Small intestine (tissue), 7 donors: Measurements from ENCODE around the gene ITGB7. TPM values are rescaled to one million over a fixed set of nuclear protein-coding genes. Genes with fewer than 3 reads are reported as not detected.

Experiments
- DNase-seq, 2 donors: peaks; one replicate each; pipeline versions ENCODE4 v3.0.0 to v3.0.0-alpha.2; 2013
- FAIRE-seq: peaks from 2 replicates; lab custom pipeline; 2012; peaks lifted over from hg19 to GRCh38; lab: Jason Lieb, UNC
- H3K27ac ChIP-seq, 3 donors: one replicate each; pipeline ENCODE4 v1.5.1; 2013; ENCODE audit warnings: low read length in 2 of 3, mild to moderate bottlenecking in 2 of 3, control low read depth in 1 of 3, inconsistent platforms in 1 of 3, low read depth in 1 of 3, moderate library complexity in 1 of 3
- H3K27me3 ChIP-seq, 3 donors: one replicate each; pipeline ENCODE4 v1.6.1; 2013; ENCODE audit warnings: low read length in 3 of 3, inconsistent platforms in 1 of 3; ENCODE audit not compliant: control insufficient read depth in 3 of 3, insufficient read depth in 3 of 3
- H3K36me3 ChIP-seq, 3 donors: one replicate each; pipeline ENCODE4 v1.6.1; 2013; ENCODE audit warnings: low read length in 3 of 3, inconsistent platforms in 1 of 3, low read depth in 1 of 3, mild to moderate bottlenecking in 1 of 3, moderate library complexity in 1 of 3; ENCODE audit not compliant: control insufficient read depth in 3 of 3, insufficient read depth in 2 of 3
- H3K4me1 ChIP-seq, 3 donors: one replicate each; pipeline ENCODE4 v1.6.1; 2013; ENCODE audit warnings: low read length in 2 of 3, inconsistent platforms in 1 of 3, low read depth in 1 of 3, mild to moderate bottlenecking in 1 of 3, moderate library complexity in 1 of 3; ENCODE audit not compliant: control insufficient read depth in 3 of 3, insufficient read depth in 2 of 3
- H3K4me3 ChIP-seq, 3 donors: one replicate each; pipeline ENCODE4 v1.5.1; 2013; ENCODE audit warnings: low read length in 3 of 3, control low read depth in 1 of 3, inconsistent platforms in 1 of 3, low read depth in 1 of 3, mild to moderate bottlenecking in 1 of 3, moderate library complexity in 1 of 3
- H3K9me3 ChIP-seq, 2 donors: one replicate each; pipeline ENCODE4 v1.6.1; 2013; ENCODE audit warnings: low read depth in 1 of 2, low read length in 1 of 2; ENCODE audit not compliant: control insufficient read depth in 2 of 2, insufficient read depth in 1 of 2
- WGBS, 3 donors: extraction: QIAGEN DNeasy Blood & Tissue Kit; methylation state at CpG; one replicate each; pipeline ENCODE4 v1.1.7; 2013; 5-methylcytosine and 5-hydroxymethylcytosine counted together
- polyA plus RNA-seq, 4 donors: library from polyadenylated mRNA; stranded (reverse) in 3 of 4; unstranded in 1 of 4; fragments of 200-250 nt in 3 of 4; fragments of 120-200 nt in 1 of 4; gene quantifications; one replicate each; pipeline versions ENCODE4 v1.2.1 to v1.2.3, GENCODE V29; 2013
- donor health status: healthy with polysubstance abuse.
- donor health status: control.
- donor health status: control.
- donor health status: Bipolar disorder and iron deficiency.
- donor health status: healthy.

Gene ITGB7
- polyA plus RNA-seq, 4 donors: 1.8 to 9.2 (median 5.0) TPM

DNA sequence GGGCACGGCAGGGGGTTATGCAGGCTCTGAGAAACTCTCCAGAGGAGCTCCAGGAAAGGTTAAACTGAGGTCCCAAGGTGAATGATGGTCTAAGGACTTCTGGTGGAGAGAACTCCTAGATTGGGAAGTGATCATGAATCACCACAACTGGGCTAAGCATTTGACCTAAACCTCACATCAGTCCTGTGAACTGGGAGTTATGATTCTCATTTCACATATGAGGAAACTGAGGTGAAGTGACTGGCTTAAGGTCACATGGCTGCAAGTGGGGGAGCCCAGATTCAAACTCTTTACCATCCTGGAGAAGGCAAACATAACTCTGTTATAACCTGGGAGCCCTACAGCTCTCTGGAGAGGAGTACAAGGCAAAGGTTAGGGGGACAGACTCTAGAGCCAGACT is 20.8 kb upstream of the ITGB7 start:
- FAIRE-seq: no peak
- H3K4me1 ChIP-seq: peaks cover 0 to 24% (median 3%) of the 10 kb centered on the region in 3 donors

DNA sequence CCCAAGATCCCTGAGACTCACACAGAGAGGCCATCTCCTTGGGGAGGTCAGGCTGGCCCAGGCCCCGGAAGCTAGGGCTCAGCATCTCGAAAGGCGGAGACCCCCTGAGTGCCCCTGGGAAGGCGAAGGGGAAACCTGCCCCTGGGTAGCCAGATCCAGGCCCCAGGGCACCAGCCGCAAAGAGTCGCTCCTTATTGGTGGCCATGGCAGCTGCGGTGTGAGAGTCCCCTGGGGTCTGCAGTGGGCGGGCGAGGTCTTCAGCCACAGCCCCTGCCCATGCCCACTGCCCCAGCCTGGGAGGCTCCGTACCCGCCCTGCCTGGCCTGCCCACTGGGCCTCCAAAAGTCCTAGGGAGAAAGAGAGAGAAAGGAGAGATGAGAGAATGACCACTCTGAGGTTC is 20.3 kb upstream of the ITGB7 start:
- Histone ChIP-seq H3K4me3 (no peak overlapping the region), H3K27me3 (peaks cover 0 to 25% (median 0%) of the 10 kb centered on the region in 3 donors), H3K4me1 (peaks cover 0 to 21% (median 3%) of the 10 kb centered on the region in 3 donors), H3K36me3 (no peaks in the 10 kb centered on the region), H3K9me3 (no peaks in the 10 kb centered on the region), H3K27ac (no peak overlapping the region)
- FAIRE-seq (no peak), DNase-seq (no peak)
- WGBS, 3 donors: 92 to 96% (median 94%) methylated on average over 10 to 11 of the region's 11 CpGs

More for the DNA sequence above, 20.8 kb upstream of the ITGB7 start:
- DNase-seq: no peak
- no peaks in the 10 kb centered on the region for H3K36me3 ChIP-seq
- H3K27me3 ChIP-seq: peaks cover 0 to 30% (median 0%) of the 10 kb centered on the region in 3 donors
- no peak overlapping the region for H3K4me3 ChIP-seq
- 85 to 100% (median 86%) methylated on average over 1 of the region's 1 CpG for WGBS, 3 donors
- no peaks in the 10 kb centered on the region for H3K9me3 ChIP-seq
- H3K27ac ChIP-seq: no peak overlapping the region

DNA sequence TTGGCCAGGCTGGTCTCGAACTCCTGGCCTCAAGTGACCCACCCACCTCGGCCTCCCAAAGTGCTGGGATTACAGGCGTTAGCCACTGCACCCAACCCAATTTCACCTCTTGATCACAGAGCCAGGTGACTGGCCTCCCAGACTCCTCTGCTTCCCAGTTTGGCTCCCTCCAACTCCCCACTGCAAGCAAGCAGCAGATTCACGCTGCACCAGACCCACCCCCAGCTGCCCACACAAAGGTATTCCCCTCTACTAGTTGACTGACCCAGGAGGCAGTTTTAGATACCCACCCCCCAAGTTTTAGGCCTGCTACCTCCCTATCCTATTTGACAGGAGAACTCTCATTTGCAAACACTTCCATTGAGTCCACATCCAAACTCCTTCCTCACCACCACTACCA is 19.8 kb upstream of the ITGB7 start:
- no peak for DNase-seq
- WGBS, 3 donors: 81 to 84% (median 83%) methylated on average over 4 of the region's 4 CpGs
- H3K4me3 ChIP-seq: no peak overlapping the region
- no peak overlapping the region for H3K27ac ChIP-seq
- peaks cover 0 to 23% (median 0%) of the 10 kb centered on the region in 3 donors for H3K27me3 ChIP-seq
- no peaks in the 10 kb centered on the region for H3K36me3 ChIP-seq
- peaks cover 0 to 25% (median 3%) of the 10 kb centered on the region in 3 donors for H3K4me1 ChIP-seq
- no peak for FAIRE-seq
- no peaks in the 10 kb centered on the region for H3K9me3 ChIP-seq

DNA sequence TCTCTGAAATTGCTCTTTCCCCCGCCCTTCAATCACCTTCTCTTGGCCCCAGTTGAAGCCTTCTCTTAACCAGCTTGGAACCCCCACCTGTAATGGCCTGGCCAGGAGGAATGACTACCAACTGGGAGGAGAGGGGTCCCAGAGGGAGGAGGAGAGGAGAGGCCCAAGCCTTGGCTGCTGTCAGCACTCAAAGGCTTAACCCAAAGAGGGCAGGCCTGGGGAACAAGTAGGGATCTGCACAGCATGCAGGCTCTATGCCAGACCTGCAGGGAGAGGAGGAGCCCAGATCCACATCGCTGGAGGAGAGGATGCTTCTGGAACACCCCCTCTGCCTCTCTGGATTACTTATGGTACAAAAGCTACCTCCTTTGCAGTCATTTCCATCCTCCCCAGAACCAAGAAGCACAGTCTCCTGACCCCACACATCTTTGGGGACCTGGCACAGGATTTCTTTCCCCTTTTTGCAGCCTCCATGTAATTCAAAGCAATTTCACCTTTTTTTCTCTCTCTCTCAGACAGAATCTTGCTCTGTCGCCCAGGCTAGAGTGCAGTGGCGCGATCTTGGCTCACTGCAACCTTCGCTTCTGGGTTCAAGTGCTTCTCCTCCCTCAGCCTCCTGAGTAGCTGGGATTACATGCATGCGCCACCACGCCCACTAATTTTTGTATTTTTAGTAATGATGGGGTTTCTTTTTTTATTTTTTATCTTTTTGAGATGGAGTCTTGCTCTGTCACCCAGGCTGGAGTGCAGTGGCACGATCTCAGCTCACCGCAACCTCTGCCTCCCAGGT is 18.8 kb upstream of the ITGB7 start:
- H3K27me3 ChIP-seq: peaks cover 0 to 15% (median 0%) of the 10 kb centered on the region in 3 donors
- FAIRE-seq: no peak
- no peaks in the 10 kb centered on the region for H3K36me3 ChIP-seq
- no peak for DNase-seq
- H3K4me3 ChIP-seq: no peak overlapping the region
- peaks cover 0 to 25% (median 3%) of the 10 kb centered on the region in 3 donors for H3K4me1 ChIP-seq
- no peak overlapping the region for H3K27ac ChIP-seq
- H3K9me3 ChIP-seq: no peaks in the 10 kb centered on the region
- 89 to 96% (median 91%) methylated on average over 10 of the region's 10 CpGs for WGBS, 3 donors

DNA sequence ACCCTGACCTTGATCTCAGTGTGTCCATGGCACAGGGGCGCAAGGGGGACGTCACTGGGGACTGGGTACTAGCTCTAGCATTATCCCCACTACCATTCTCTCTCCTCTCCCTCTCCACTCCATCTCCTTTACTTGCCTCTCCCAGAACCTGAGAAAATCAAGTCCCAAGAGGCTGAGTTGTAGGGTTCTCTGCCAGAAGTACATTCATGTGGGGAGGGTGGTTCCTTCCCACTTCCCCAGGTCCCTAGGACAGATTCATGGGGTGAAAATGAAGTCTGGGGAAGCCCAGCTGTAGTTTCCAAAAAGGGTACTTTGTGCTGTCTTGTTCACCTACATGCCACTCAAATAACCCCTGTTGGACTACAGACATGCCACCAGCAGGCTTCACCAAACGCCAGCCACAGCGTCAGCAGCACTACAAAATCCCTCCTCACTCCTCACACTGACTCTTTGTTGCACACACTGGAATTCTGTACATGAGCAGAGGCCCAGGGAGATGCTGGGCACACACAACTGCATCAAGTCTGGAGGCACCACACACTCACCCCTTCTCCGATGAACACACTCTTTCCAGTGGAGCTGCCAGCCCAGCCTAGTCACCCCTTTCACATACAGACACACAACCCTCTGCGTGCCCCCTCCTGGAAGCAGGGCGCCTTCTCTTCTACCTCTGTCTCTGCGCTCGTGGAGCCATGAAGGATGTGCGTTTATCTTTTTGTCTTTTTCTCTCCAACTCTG is 18.0 kb upstream of the ITGB7 start:
- Histone ChIP-seq H3K4me1 (peaks cover 0 to 25% (median 3%) of the 10 kb centered on the region in 3 donors), H3K27ac (peak overlapping the region in 1 of 3 donors; percentile 16), H3K9me3 (no peaks in the 10 kb centered on the region), H3K4me3 (no peak overlapping the region), H3K27me3 (peaks cover 0 to 10% (median 0%) of the 10 kb centered on the region in 3 donors), H3K36me3 (no peaks in the 10 kb centered on the region)
- FAIRE-seq: no peak
- no peak for DNase-seq
- WGBS, 3 donors: 82 to 89% (median 87%) methylated on average over 10 of the region's 10 CpGs

DNA sequence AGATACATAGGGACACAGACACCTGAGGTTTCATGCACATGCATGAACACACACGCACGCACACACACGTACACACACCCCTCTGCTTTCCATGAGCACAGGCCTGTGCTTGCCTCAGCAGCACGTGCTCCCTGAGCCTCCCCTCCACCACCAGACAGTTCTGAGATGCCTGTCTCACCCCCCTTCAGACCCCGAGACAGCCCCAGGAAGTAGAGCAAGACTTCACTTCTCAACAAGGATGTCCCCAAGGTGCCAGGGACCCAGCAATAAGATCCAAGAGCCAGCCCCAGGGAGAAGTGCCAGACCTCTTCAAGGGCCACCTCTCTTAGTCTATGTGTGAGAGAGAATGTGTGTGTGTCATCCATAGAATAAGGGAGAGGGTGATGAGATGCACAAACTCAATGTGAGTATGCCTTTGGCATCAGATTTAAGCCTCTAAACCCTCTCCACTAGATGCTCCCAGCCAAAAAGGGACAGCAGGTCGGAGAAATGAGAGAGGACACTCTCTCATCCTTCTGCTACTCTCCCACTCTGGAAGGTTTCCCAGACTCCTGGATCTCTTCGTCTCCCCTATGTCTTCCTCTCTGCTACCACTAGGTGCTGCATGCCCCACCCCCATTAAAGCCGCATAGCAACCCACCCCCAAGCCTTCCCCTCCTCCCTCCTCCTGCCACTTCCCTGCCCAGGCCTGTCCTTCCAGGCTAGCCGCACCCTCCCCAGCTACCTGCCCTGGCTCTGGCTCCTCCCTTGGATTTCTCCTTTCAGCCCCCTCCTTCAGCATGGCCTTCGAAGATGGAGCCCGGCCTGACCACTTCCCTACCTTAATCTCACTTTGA is 17.2 kb upstream of the ITGB7 start:
- Histone ChIP-seq H3K4me1 (peaks cover 0 to 30% (median 3%) of the 10 kb centered on the region in 3 donors), H3K9me3 (no peaks in the 10 kb centered on the region), H3K27ac (peak overlapping the region in 2 of 3 donors; percentile 55 to 78), H3K27me3 (peaks cover 0 to 8% (median 0%) of the 10 kb centered on the region in 3 donors), H3K36me3 (no peaks in the 10 kb centered on the region), H3K4me3 (no peak overlapping the region)
- DNase-seq: no peak
- no peak for FAIRE-seq
- WGBS, 3 donors: 63 to 71% (median 69%) methylated on average over 11 of the region's 11 CpGs

DNA sequence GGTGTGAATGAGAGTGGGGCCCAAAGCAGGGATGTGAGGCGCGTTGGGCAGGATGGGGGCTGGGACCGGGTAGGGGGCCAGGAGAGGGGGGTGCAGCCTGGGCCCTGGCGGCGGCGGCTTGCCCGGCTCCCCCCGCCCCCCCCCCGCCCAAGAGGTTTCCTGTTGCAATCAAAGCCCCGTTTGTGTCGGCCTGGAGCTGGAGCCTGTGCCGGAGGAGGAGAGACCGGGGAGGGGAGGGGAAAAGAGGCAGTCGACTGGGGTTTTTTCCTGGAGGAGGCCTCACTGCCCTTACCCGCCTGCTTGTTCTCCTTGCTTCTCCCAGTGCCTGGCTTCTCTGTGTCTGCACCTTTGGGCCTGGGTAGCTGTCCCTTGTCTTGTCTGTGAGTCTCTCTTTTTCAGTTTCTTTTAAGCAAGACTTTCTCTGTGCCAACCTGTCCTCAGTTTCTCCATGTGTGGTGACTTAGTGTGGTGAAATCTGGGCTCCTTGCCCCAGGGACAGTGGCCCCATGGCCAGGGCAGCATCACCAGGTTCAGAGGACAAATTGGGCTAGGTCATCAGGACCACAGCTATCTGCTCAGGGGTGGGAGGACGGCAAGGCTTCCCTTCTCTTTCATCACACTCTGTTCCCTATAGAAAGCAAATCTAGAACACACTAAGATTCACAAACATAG is 16.5 kb upstream of the ITGB7 start:
- Histone ChIP-seq H3K4me1 (peaks cover 0 to 34% (median 3%) of the 10 kb centered on the region in 3 donors), H3K27ac (peak overlapping the region in 2 of 3 donors; percentile 55 to 78), H3K27me3 (peaks cover 0 to 10% (median 0%) of the 10 kb centered on the region in 3 donors), H3K9me3 (no peaks in the 10 kb centered on the region), H3K36me3 (no peaks in the 10 kb centered on the region), H3K4me3 (no peak overlapping the region)
- WGBS, 3 donors: 19 to 38% (median 26%) methylated on average over 14 to 16 of the region's 16 CpGs
- DNase-seq (no peak), FAIRE-seq (no peak)
